ENCODE data around the gene TEX29.

The TEX29 gene

DNA sequence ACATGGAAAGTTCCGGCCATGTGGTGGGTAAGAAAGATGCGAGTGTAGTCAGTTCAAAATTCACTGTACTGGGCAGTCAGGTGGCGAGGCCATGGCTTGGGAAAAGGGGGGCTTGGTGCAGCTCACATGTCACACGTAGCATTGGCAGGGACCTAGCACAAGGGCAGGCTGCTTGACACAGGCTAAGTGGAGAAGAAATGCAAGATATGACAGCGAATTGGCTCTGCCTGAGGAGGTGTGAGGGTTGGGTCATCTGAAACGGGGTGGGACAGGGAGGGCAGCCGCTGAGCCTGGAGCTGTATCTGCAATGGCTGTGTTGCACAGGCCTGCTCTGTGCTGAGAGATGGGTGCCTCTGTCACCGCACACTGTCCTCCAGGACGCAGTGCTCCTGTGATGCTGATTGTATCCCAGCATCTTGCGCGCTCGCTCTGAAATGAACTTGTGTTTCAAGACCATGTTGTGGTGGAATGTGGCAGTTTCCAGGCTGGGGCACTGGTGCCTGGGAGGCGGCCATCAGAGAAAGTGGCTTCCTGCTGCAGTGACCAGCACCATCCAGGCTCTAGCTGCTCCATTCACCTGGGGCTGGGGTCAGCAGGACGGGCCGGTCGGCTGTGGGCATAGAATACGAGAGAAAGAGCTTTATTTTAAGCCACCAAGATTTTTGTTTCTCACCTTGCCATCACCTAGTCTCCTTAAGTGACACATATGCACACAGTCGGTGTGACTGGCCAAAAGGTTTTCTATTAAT is 70.3 kb downstream of the TEX29 start:
- DNase-seq (ENCODE audit: low read depth): no peak
- no peak overlapping the region for H3K4me3 ChIP-seq (ENCODE audit: low read length)
- no peak for TF ChIP-seq CTCF (IDR thresholded peaks at IDR 0.05; ENCODE audit: insufficient read depth, low read depth, low read length, missing control alignments)

DNA sequence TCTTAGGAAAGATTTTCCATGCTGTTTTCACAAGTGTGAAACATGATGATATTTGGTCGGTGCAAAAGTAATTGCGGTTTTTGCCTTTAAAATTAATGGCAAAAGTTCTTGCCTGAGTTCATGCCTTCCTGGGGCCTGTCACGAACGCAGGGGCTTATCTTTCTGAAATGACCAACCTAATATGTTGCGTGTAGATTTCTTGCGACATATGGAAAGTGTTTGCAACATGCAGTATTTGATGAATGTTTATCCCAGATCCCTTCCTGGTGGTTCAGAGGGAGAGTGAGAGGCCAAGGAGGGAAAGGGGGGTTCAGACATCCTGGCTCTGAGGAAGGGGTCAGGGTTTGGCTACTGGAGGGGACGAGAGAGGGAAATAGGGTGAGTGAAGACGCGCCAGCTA is 72.0 kb downstream of the TEX29 start:
- no peak for TF ChIP-seq CTCF (IDR thresholded peaks at IDR 0.05; ENCODE audit: insufficient read depth, low read depth, low read length, missing control alignments)
- DNase-seq (ENCODE audit: low read depth): no peak

DNA sequence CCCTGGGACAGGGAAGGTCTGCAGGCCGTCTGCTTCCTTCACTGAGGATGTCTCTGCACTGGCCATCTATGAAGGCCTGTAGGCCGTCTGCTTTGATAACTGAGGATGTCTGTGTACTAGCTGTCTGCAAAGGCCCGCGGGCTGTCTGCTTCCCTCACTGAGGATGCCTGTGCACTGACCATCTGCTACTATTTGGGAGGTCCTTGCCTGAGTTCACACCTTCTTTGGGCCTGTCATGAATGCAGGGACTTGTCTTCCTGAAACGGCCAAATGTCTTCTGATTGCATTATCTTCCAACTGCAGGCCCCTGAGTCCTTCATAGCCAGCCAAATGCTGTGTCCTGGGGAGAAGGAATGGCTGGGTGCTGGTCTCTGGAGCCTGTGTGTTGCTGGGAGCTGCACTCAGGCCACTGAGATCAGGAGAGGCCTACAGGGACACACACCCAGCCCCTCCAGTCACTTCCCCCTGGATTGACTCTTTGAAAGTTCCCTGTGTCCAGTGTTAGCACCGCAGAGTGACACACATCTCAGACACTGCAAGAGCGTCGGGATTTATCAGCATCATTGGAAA is 72.9 kb downstream of the TEX29 start:
- no peak for TF ChIP-seq CTCF (IDR thresholded peaks at IDR 0.05; ENCODE audit: insufficient read depth, low read depth, low read length, missing control alignments)
- H3K4me3 ChIP-seq (ENCODE audit: low read length): no peak overlapping the region
- no peak for DNase-seq (ENCODE audit: low read depth)

More for the DNA sequence above, 72.0 kb downstream of the TEX29 start:
- no peak overlapping the region for H3K4me3 ChIP-seq (ENCODE audit: low read length)
